HEK293T (cell line): ENCODE measurements around the gene MTMR6.
A peak's percentile ranks its signal among the peaks of the same experiment; 100 is the strongest.

Experiments used
- CTCF ChIA-PET: fragments of 350-600 bp; formaldehyde crosslinking; extraction: SDS; loops from one replicate; lab custom pipeline; 2021; ENCODE audit warnings: antibody characterized with exemption, inconsistent platforms; lab: Yijun Ruan, JAX
- POLR2A ChIA-PET: fragments of 350-600 bp; formaldehyde crosslinking; extraction: SDS; loops from one replicate; lab custom pipeline; 2020; ENCODE audit warnings: antibody characterized with exemption, inconsistent platforms; lab: Yijun Ruan, JAX
- DNase-seq: peaks from one replicate; pipeline ENCODE4 v3.0.0; 2012; ENCODE audit warnings: mixed read lengths; ENCODE audit errors: extremely low spot score
- ARNT ChIP-seq: fragments of 450-650 bp; IDR thresholded peaks from 2 replicates; pipeline ENCODE4 v1.6.1; 2017; ENCODE audit warnings: mild to moderate bottlenecking
- BHLHE40 ChIP-seq: fragments of 450-650 bp; IDR thresholded peaks from 2 replicates; pipeline ENCODE4 v1.6.1; 2016; ENCODE audit warnings: mild to moderate bottlenecking, moderate library complexity, borderline replicate concordance
- CTBP1 ChIP-seq: fragments of 450-650 bp; IDR thresholded peaks from 2 replicates; pipeline ENCODE4 v1.6.1; 2016; ENCODE audit warnings: borderline replicate concordance
- ELF4 ChIP-seq: fragments of 450-650 bp; IDR thresholded peaks from 2 replicates; pipeline ENCODE4 v1.6.1; 2017; ENCODE audit warnings: antibody characterized with exemption
- FOXA1 ChIP-seq: fragments of 450-650 bp; IDR thresholded peaks from 2 replicates; pipeline ENCODE4 v1.6.1; 2016; ENCODE audit warnings: mild to moderate bottlenecking
- FOXK2 ChIP-seq: fragments of 450-650 bp; IDR thresholded peaks from 2 replicates; pipeline ENCODE4 v1.6.1; 2016; ENCODE audit warnings: mild to moderate bottlenecking
- FOXM1 ChIP-seq: fragments of 450-650 bp; IDR thresholded peaks from 2 replicates; pipeline ENCODE4 v1.6.1; 2017; ENCODE audit warnings: mild to moderate bottlenecking, borderline replicate concordance
- HDGF ChIP-seq: fragments of 450-650 bp; IDR thresholded peaks from 2 replicates; pipeline ENCODE4 v1.6.1; 2017; ENCODE audit warnings: antibody characterized with exemption, borderline replicate concordance
- L3MBTL2 ChIP-seq: fragments of 450-650 bp; conservative IDR thresholded peaks from 2 replicates; pipeline ENCODE4 v1.6.1; 2016; ENCODE audit warnings: mild to moderate bottlenecking
- LEF1 ChIP-seq: fragments of 450-650 bp; IDR thresholded peaks from 2 replicates; pipeline ENCODE4 v1.6.1; 2017; ENCODE audit warnings: mild to moderate bottlenecking, borderline replicate concordance
- NFRKB ChIP-seq: fragments of 450-650 bp; IDR thresholded peaks from 2 replicates; pipeline ENCODE4 v1.6.1; 2016; ENCODE audit warnings: mild to moderate bottlenecking, moderate library complexity
- PKNOX1 ChIP-seq: fragments of 450-650 bp; IDR thresholded peaks from 2 replicates; pipeline ENCODE4 v1.6.1; 2016
- SP1 ChIP-seq: fragments of 450-650 bp; IDR thresholded peaks from 2 replicates; pipeline ENCODE4 v1.6.1; 2017
- SUZ12 ChIP-seq: fragments of 450-650 bp; IDR thresholded peaks from 2 replicates; pipeline ENCODE4 v1.6.1; 2016; ENCODE audit warnings: mild to moderate bottlenecking
- TARDBP ChIP-seq: fragments of 450-650 bp; IDR thresholded peaks from 2 replicates; pipeline ENCODE4 v1.6.1; 2016
- ZNF384 ChIP-seq: fragments of 450-650 bp; IDR thresholded peaks from 2 replicates; pipeline ENCODE4 v1.6.1; 2016

Gene MTMR6

GRCh38 chr13:25295228-25295627, 7.9 kb upstream of the MTMR6 start:
- DNase-seq, result no peak
- CTCF ChIA-PET, result no interaction called here
- POLR2A ChIA-PET, result no interaction called here
- TF ChIP-seq HDGF, result no peak
- TF ChIP-seq SUZ12, result no peak
- no peak for TF ChIP-seq FOXA1
- no peak for TF ChIP-seq CTBP1
- TF ChIP-seq SP1, result no peak
- no peak for TF ChIP-seq LEF1
- TF ChIP-seq L3MBTL2, result no peak

GRCh38 chr13:25292301-25292700, 5.0 kb upstream of the MTMR6 start:
- TF ChIP-seq FOXM1, result no peak
- peak; percentile 23 for DNase-seq
- ChIA-PET POLR2A (interaction anchor here (1.8 kb wide), 1 partner anchor 9 kb away, joined by 5 read pairs; the partner anchor contains the start of gene NUP58), CTCF (no interaction called here)

- ChIA-PET CTCF (no interaction called here), POLR2A (interaction anchor here (1.8 kb wide), 1 partner anchor 10 kb away, joined by 5 read pairs; the partner anchor contains the start of gene NUP58)
- TF ChIP-seq L3MBTL2 (no peak), LEF1 (no peak), FOXM1 (no peak), SUZ12 (no peak), ELF4 (no peak)
- no peak for DNase-seq
Observed at GRCh38 chr13:25291691-25292090, 4.4 kb upstream of the MTMR6 start.

GRCh38 chr13:25288966-25289365, 1.7 kb upstream of the MTMR6 start:
- POLR2A ChIA-PET, result no interaction called here
- CTCF ChIA-PET, result no interaction called here
- no peak for DNase-seq

GRCh38 chr13:25286308-25286968, 850 bp downstream of the MTMR6 start:
- TF ChIP-seq SP1 (no peak), CTBP1 (no peak), ELF4 (no peak), HDGF (no peak), TARDBP (no peak), FOXA1 (no peak), BHLHE40 (no peak), SUZ12 (no peak), ARNT (no peak), FOXM1 (no peak), NFRKB (no peak), ZNF384 (no peak), PKNOX1 (no peak)
- ChIA-PET POLR2A (no interaction called here), CTCF (no interaction called here)
- DNase-seq, result peak; percentile 21

More at GRCh38 chr13:25288966-25289365, 1.7 kb upstream of the MTMR6 start:
- TF ChIP-seq L3MBTL2, result no peak

- TF ChIP-seq PKNOX1, result no peak
- ChIA-PET CTCF (no interaction called here), POLR2A (no interaction called here)
- DNase-seq, result no peak
Observed at GRCh38 chr13:25281935-25282332, 5.4 kb downstream of the MTMR6 start.

GRCh38 chr13:25281193-25281934, 5.9 kb downstream of the MTMR6 start:
- CTCF ChIA-PET, result no interaction called here
- POLR2A ChIA-PET, result no interaction called here
- DNase-seq, result no peak
- no peak for TF ChIP-seq TARDBP
- TF ChIP-seq L3MBTL2, result no peak
- no peak for TF ChIP-seq ZNF384
- TF ChIP-seq HDGF, result no peak
- no peak for TF ChIP-seq ELF4
- no peak for TF ChIP-seq PKNOX1
- no peak for TF ChIP-seq SP1
- TF ChIP-seq ARNT, result no peak
- no peak for TF ChIP-seq CTBP1
- no peak for TF ChIP-seq FOXA1
- TF ChIP-seq FOXK2, result no peak
- TF ChIP-seq SUZ12, result no peak
- TF ChIP-seq LEF1, result no peak
- TF ChIP-seq BHLHE40, result no peak
- TF ChIP-seq NFRKB, result no peak
